ENCODE data around the gene GAGE10.
"Not testable (repeated sequence)": the region's sequence is repeated elsewhere in the genome, so short reads cannot be mapped to it uniquely, and the experiment has no call there.

The GAGE10 gene

GRCh38 chrX:49331282-49331681 lies 27.8 kb downstream of the GAGE10 start, which contains the start of gene GAGE13:
TSS of gene GAGE13 (plus strand) at chrX:49331582. CDS start at chrX:49332738, 1,156 bp downstream.
- H3K4me3 ChIP-seq (ENCODE audit: control insufficient read depth, low read depth, low read length); DNase-seq (ENCODE audit: low read depth): not testable (repeated sequence)

- not testable (repeated sequence) for DNase-seq (ENCODE audit: low read depth); H3K4me3 ChIP-seq (ENCODE audit: control insufficient read depth, low read depth, low read length)
Observed at GRCh38 chrX:49331841-49332240, 28.4 kb downstream of the GAGE10 start.

GRCh38 chrX:49341449-49341848 lies 38.0 kb downstream of the GAGE10 start:
- not testable (repeated sequence) for DNase-seq (ENCODE audit: low read depth); H3K4me3 ChIP-seq (ENCODE audit: control insufficient read depth, low read depth, low read length)

GRCh38 chrX:49344496-49345175 lies 41.2 kb downstream of the GAGE10 start:
- not testable (repeated sequence) for H3K4me3 ChIP-seq (ENCODE audit: control insufficient read depth, low read depth, low read length)

GRCh38 chrX:49345402-49345801 lies 42.0 kb downstream of the GAGE10 start:
- not testable (repeated sequence) for DNase-seq (ENCODE audit: low read depth); H3K4me3 ChIP-seq (ENCODE audit: control insufficient read depth, low read depth, low read length)

More at GRCh38 chrX:49344496-49345175, 41.2 kb downstream of the GAGE10 start:
- DNase-seq (ENCODE audit: low read depth), result not testable (repeated sequence)

GRCh38 chrX:49346150-49346549 lies 42.7 kb downstream of the GAGE10 start:
- H3K4me3 ChIP-seq (ENCODE audit: control insufficient read depth, low read depth, low read length); DNase-seq (ENCODE audit: low read depth): not testable (repeated sequence)

Measured in AG09309 (cell line).